Keratinocyte (primary cell): Measurements from ENCODE around the gene EEF2. TPM values are rescaled to one million over a fixed set of nuclear protein-coding genes. Genes with fewer than 3 reads are reported as not detected.

Experiments used
- DNase-seq: peaks from one replicate; pipeline ENCODE4 v3.0.0-alpha.2; 2011; ENCODE audit warnings: low read depth, missing footprints, low spot score
- FAIRE-seq: peaks from 2 replicates; lab custom pipeline; 2011; peaks lifted over from hg19 to GRCh38; lab: Jason Lieb, UNC
- H2AFZ ChIP-seq: 2 replicates; pipeline ENCODE4 v1.6.0; 2012; ENCODE audit warnings: low read length, control low read depth, inconsistent platforms; ENCODE audit not compliant: control insufficient read depth
- H3K27ac ChIP-seq: 2 replicates; pipeline ENCODE4 v1.5.1; 2011; ENCODE audit warnings: low read length; ENCODE audit not compliant: control insufficient read depth, insufficient read depth
- H3K27me3 ChIP-seq: 3 replicates; pipeline ENCODE4 v1.6.0; 2011; ENCODE audit warnings: low read length; ENCODE audit not compliant: control insufficient read depth, insufficient read depth; ENCODE audit errors: extremely low read depth
- H3K36me3 ChIP-seq, 2 experiments: 2 replicates in 1 of 2; 3 replicates in 1 of 2; pipeline ENCODE4 v1.5.1; 2011; ENCODE audit warnings: low read length in 2 of 2, mild to moderate bottlenecking in 1 of 2; ENCODE audit not compliant: control insufficient read depth in 2 of 2, insufficient read depth in 2 of 2; ENCODE audit errors: extremely low read depth in 1 of 2
- H3K4me1 ChIP-seq: 3 replicates; pipeline ENCODE4 v1.5.1; 2011; ENCODE audit warnings: low read length; ENCODE audit not compliant: control insufficient read depth, insufficient read depth; ENCODE audit errors: extremely low read depth
- H3K4me2 ChIP-seq: 3 replicates; pipeline ENCODE4 v1.6.0; 2011; ENCODE audit warnings: low read depth, low read length; ENCODE audit not compliant: control insufficient read depth, insufficient read depth; ENCODE audit errors: extremely low read depth
- H3K4me3 ChIP-seq, 3 experiments: fragments of 200-600 bp in 1 of 3; sonication (generic) in 1 of 3; 2 replicates in 2 of 3; 3 replicates in 1 of 3; pipeline ENCODE4 v1.5.1; 2011 to 2016; ENCODE audit warnings: low read length in 3 of 3, mild to moderate bottlenecking in 3 of 3, control low read depth in 2 of 3, inconsistent platforms in 1 of 3, low read depth in 1 of 3, mixed read lengths in 1 of 3, mixed run types in 1 of 3, moderate library complexity in 1 of 3; ENCODE audit not compliant: control insufficient read depth in 2 of 3, insufficient read depth in 2 of 3; ENCODE audit errors: extremely low read depth in 1 of 3
- H3K79me2 ChIP-seq: 2 replicates; pipeline ENCODE4 v1.6.0; 2012; ENCODE audit warnings: low read length; ENCODE audit not compliant: control insufficient read depth, insufficient read depth
- H3K9ac ChIP-seq: 3 replicates; pipeline ENCODE4 v1.6.0; 2011; ENCODE audit warnings: low read length; ENCODE audit not compliant: control insufficient read depth, insufficient read depth; ENCODE audit errors: extremely low read depth
- H3K9me1 ChIP-seq: 3 replicates; pipeline ENCODE4 v1.6.0; 2011; ENCODE audit warnings: low read length; ENCODE audit not compliant: control insufficient read depth, insufficient read depth; ENCODE audit errors: extremely low read depth
- H3K9me3 ChIP-seq: 2 replicates; pipeline ENCODE4 v1.5.1; 2012; ENCODE audit warnings: low read depth, low read length; ENCODE audit not compliant: control insufficient read depth
- H4K20me1 ChIP-seq: 3 replicates; pipeline ENCODE4 v1.6.0; 2011; ENCODE audit warnings: low read length; ENCODE audit not compliant: control insufficient read depth, insufficient read depth; ENCODE audit errors: extremely low read depth
- EZH2 ChIP-seq: IDR thresholded peaks from one replicate; pipeline ENCODE4 v1.6.1; 2012; ENCODE audit warnings: inconsistent platforms, mild to moderate bottlenecking, low read length, moderate library complexity
- dilution Hi-C: fragments of 300-500 bp; cut with MboI; formaldehyde crosslinking; loops from one replicate; pipeline ENCODE4 v1.7.0; 2020; ENCODE audit warnings: low sequenced_read_pairs; ENCODE audit not compliant: extremely low pct_ligation_motif_present
- polyA plus RNA-seq, 5 experiments: library from polyadenylated mRNA; depleted of rRNA in 3 of 5; stranded (reverse) in 3 of 5; stranded (forward) in 1 of 5; unstranded in 1 of 5; fragments of >200 nt; gene quantifications; 1 replicate in 1 of 5; 2 replicates in 3 of 5; 3 replicates in 1 of 5; pipeline versions ENCODE4 v1.2.1 to v1.2.3, GENCODE V29; 2011 to 2012; ENCODE audit warnings: missing spikeins in 2 of 5, low read depth in 1 of 5, low replicate concordance in 1 of 5
- TF ChIP-seq, protein P1 (sequence below), 3 experiments: IDR thresholded peaks in 1 of 3; conservative IDR thresholded peaks in 1 of 3; optimal IDR thresholded peaks in 1 of 3; 2 replicates in 2 of 3; 3 replicates in 1 of 3; pipeline versions ENCODE3 to v1.5.1; 2011; ENCODE audit warnings: low read length in 3 of 3, mild to moderate bottlenecking in 3 of 3, moderate library complexity in 2 of 3, control low read depth in 1 of 3, inconsistent platforms in 1 of 3; ENCODE audit not compliant: insufficient read depth in 2 of 3; ENCODE audit errors: extremely low read depth in 1 of 3

The EEF2 gene
- polyA plus RNA-seq, 1 donor (not counting 4 experiments of a cell fraction or from before 2014, with no cell fraction given): 1,193 TPM

- Histone ChIP-seq H4K20me1 (no peaks in the 10 kb centered on the region), H3K27me3 (no peaks in the 10 kb centered on the region), H3K9me1 (no peaks in the 10 kb centered on the region), H3K4me2 (no peak overlapping the region), H3K27ac (no peak overlapping the region), H3K4me1 (no peaks in the 10 kb centered on the region), H3K79me2 (no peaks in the 10 kb centered on the region), H2AFZ (no peak overlapping the region), H3K9me3 (no peaks in the 10 kb centered on the region), H3K4me3 (no peak overlapping the region), H3K9ac (no peak overlapping the region), H3K36me3 (peaks cover 9 to 23% of the 10 kb centered on the region in 2 experiments)
- TF ChIP-seq, protein P1, sequence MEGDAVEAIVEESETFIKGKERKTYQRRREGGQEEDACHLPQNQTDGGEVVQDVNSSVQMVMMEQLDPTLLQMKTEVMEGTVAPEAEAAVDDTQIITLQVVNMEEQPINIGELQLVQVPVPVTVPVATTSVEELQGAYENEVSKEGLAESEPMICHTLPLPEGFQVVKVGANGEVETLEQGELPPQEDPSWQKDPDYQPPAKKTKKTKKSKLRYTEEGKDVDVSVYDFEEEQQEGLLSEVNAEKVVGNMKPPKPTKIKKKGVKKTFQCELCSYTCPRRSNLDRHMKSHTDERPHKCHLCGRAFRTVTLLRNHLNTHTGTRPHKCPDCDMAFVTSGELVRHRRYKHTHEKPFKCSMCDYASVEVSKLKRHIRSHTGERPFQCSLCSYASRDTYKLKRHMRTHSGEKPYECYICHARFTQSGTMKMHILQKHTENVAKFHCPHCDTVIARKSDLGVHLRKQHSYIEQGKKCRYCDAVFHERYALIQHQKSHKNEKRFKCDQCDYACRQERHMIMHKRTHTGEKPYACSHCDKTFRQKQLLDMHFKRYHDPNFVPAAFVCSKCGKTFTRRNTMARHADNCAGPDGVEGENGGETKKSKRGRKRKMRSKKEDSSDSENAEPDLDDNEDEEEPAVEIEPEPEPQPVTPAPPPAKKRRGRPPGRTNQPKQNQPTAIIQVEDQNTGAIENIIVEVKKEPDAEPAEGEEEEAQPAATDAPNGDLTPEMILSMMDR (optimal IDR thresholded peaks at IDR 0.05 in 1 of 3, IDR thresholded peaks at IDR 0.05 in 1 of 3, conservative IDR thresholded peaks at IDR 0.05 in 1 of 3; ENCODE audit: extremely low read depth in 1 of 3, insufficient read depth in 2 of 3, low read length in 3 of 3): no peak
- no peak for TF ChIP-seq EZH2
- FAIRE-seq (no peak), DNase-seq (no peak)
- dilution Hi-C loops: no loop called here
These were observed 43.3 kb upstream of the EEF2 start for GRCh38 chr19:4028334-4029246.

DNA sequence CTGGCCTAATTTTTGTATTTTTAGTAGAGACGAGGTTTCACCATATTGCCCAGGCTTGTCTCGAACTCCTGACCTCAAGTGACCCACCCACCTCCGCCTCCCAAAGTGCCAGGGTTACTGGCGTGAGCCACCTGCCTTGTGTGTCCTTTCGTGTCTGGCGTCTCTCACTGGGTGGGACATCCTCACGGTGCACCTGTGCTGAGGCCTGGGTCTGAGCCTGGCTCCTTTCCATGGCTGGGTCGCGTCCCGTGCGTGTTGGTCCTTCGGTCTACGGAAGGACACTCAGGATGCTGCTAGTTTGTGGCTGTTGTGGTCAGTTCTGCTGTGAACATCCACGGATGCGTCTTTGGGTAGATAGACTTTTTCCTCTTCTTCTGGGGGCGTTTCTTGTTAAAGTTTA, 41.9 kb upstream of the EEF2 start:
- no peaks in the 10 kb centered on the region for H3K27me3 ChIP-seq
- H3K9ac ChIP-seq: no peak overlapping the region
- no peaks in the 10 kb centered on the region for H3K9me3 ChIP-seq
- H3K36me3 ChIP-seq: peaks cover 6 to 19% of the 10 kb centered on the region in 2 experiments
- no peak overlapping the region for H3K4me3 ChIP-seq
- no peaks in the 10 kb centered on the region for H4K20me1 ChIP-seq
- H3K4me2 ChIP-seq: no peak overlapping the region
- FAIRE-seq (no peak), DNase-seq (no peak)
- dilution Hi-C loops: no loop called here
- H3K9me1 ChIP-seq: no peaks in the 10 kb centered on the region
- no peaks in the 10 kb centered on the region for H3K79me2 ChIP-seq
- H2AFZ ChIP-seq: no peak overlapping the region
- no peaks in the 10 kb centered on the region for H3K4me1 ChIP-seq
- H3K27ac ChIP-seq: no peak overlapping the region
- TF ChIP-seq, protein P1 (optimal IDR thresholded peaks at IDR 0.05 in 1 of 3, IDR thresholded peaks at IDR 0.05 in 1 of 3, conservative IDR thresholded peaks at IDR 0.05 in 1 of 3; ENCODE audit: extremely low read depth in 1 of 3, insufficient read depth in 2 of 3, low read length in 3 of 3): no peak
- TF ChIP-seq EZH2: no peak
